HEK293T (cell line): ENCODE data around the gene EFCC1.
A peak's percentile ranks its signal among the peaks of the same experiment; 100 is the strongest.

ENCODE experiments used
- CTCF ChIA-PET: fragments of 350-600 bp; formaldehyde crosslinking; extraction: SDS; loops from one replicate; lab custom pipeline; 2021; ENCODE audit warnings: antibody characterized with exemption, inconsistent platforms; lab: Yijun Ruan, JAX
- POLR2A ChIA-PET: fragments of 350-600 bp; formaldehyde crosslinking; extraction: SDS; loops from one replicate; lab custom pipeline; 2020; ENCODE audit warnings: antibody characterized with exemption, inconsistent platforms; lab: Yijun Ruan, JAX
- DNase-seq: peaks from one replicate; pipeline ENCODE4 v3.0.0; 2012; ENCODE audit warnings: mixed read lengths; ENCODE audit errors: extremely low spot score
- ARNT ChIP-seq: fragments of 450-650 bp; IDR thresholded peaks from 2 replicates; pipeline ENCODE4 v1.6.1; 2017; ENCODE audit warnings: mild to moderate bottlenecking
- BHLHE40 ChIP-seq: fragments of 450-650 bp; IDR thresholded peaks from 2 replicates; pipeline ENCODE4 v1.6.1; 2016; ENCODE audit warnings: mild to moderate bottlenecking, moderate library complexity, borderline replicate concordance
- CTBP1 ChIP-seq: fragments of 450-650 bp; IDR thresholded peaks from 2 replicates; pipeline ENCODE4 v1.6.1; 2016; ENCODE audit warnings: borderline replicate concordance
- ELF4 ChIP-seq: fragments of 450-650 bp; IDR thresholded peaks from 2 replicates; pipeline ENCODE4 v1.6.1; 2017; ENCODE audit warnings: antibody characterized with exemption
- FOXA1 ChIP-seq: fragments of 450-650 bp; IDR thresholded peaks from 2 replicates; pipeline ENCODE4 v1.6.1; 2016; ENCODE audit warnings: mild to moderate bottlenecking
- FOXK2 ChIP-seq: fragments of 450-650 bp; IDR thresholded peaks from 2 replicates; pipeline ENCODE4 v1.6.1; 2016; ENCODE audit warnings: mild to moderate bottlenecking
- FOXM1 ChIP-seq: fragments of 450-650 bp; IDR thresholded peaks from 2 replicates; pipeline ENCODE4 v1.6.1; 2017; ENCODE audit warnings: mild to moderate bottlenecking, borderline replicate concordance
- HDGF ChIP-seq: fragments of 450-650 bp; IDR thresholded peaks from 2 replicates; pipeline ENCODE4 v1.6.1; 2017; ENCODE audit warnings: antibody characterized with exemption, borderline replicate concordance
- L3MBTL2 ChIP-seq: fragments of 450-650 bp; conservative IDR thresholded peaks from 2 replicates; pipeline ENCODE4 v1.6.1; 2016; ENCODE audit warnings: mild to moderate bottlenecking
- LEF1 ChIP-seq: fragments of 450-650 bp; IDR thresholded peaks from 2 replicates; pipeline ENCODE4 v1.6.1; 2017; ENCODE audit warnings: mild to moderate bottlenecking, borderline replicate concordance
- NFRKB ChIP-seq: fragments of 450-650 bp; IDR thresholded peaks from 2 replicates; pipeline ENCODE4 v1.6.1; 2016; ENCODE audit warnings: mild to moderate bottlenecking, moderate library complexity
- PKNOX1 ChIP-seq: fragments of 450-650 bp; IDR thresholded peaks from 2 replicates; pipeline ENCODE4 v1.6.1; 2016
- SP1 ChIP-seq: fragments of 450-650 bp; IDR thresholded peaks from 2 replicates; pipeline ENCODE4 v1.6.1; 2017
- SUZ12 ChIP-seq: fragments of 450-650 bp; IDR thresholded peaks from 2 replicates; pipeline ENCODE4 v1.6.1; 2016; ENCODE audit warnings: mild to moderate bottlenecking
- TARDBP ChIP-seq: fragments of 450-650 bp; IDR thresholded peaks from 2 replicates; pipeline ENCODE4 v1.6.1; 2016
- ZNF384 ChIP-seq: fragments of 450-650 bp; IDR thresholded peaks from 2 replicates; pipeline ENCODE4 v1.6.1; 2016

EFCC1 gene

GRCh38 chr3:129034642-129035041 is 33.5 kb downstream of the EFCC1 start:
- ChIA-PET CTCF (interaction anchor here (1.6 kb wide), 1 partner anchor 19 kb away, joined by 7 read pairs; no protein-coding TSS in a partner anchor), POLR2A (no interaction called here)
- peak; percentile 55 for DNase-seq
- no peak for TF ChIP-seq SUZ12
- no peak for TF ChIP-seq ZNF384
- TF ChIP-seq SP1, result no peak
- peak; percentile 64; the same call in 1 of the 2 replicates for TF ChIP-seq PKNOX1
- no peak for TF ChIP-seq LEF1
- no peak for TF ChIP-seq TARDBP
- no peak for TF ChIP-seq CTBP1
- TF ChIP-seq ELF4, result no peak
- no peak for TF ChIP-seq FOXK2

- ChIA-PET POLR2A (interaction anchor here (1.2 kb wide), 1 partner anchor 9 kb away, joined by 5 read pairs; no protein-coding TSS in a partner anchor), CTCF (no interaction called here)
- no peak for TF ChIP-seq ELF4
- no peak for TF ChIP-seq PKNOX1
- TF ChIP-seq HDGF, result no peak
- TF ChIP-seq BHLHE40, result no peak
- TF ChIP-seq FOXA1, result no peak
- no peak for TF ChIP-seq NFRKB
- no peak for TF ChIP-seq SP1
- no peak for TF ChIP-seq ZNF384
- no peak for TF ChIP-seq LEF1
- TF ChIP-seq SUZ12, result no peak
- TF ChIP-seq ARNT, result no peak
- TF ChIP-seq L3MBTL2, result no peak
- no peak for TF ChIP-seq FOXK2
- no peak for TF ChIP-seq FOXM1
- no peak for DNase-seq
These were observed 34.5 kb downstream of the EFCC1 start for GRCh38 chr3:129035360-129036221.

GRCh38 chr3:129036222-129037092 is 35.4 kb downstream of the EFCC1 start:
- POLR2A ChIA-PET, result interaction anchor here (1.2 kb wide), 1 partner anchor 9 kb away, joined by 5 read pairs; no protein-coding TSS in a partner anchor
- TF ChIP-seq LEF1 (no peak), ARNT (no peak), FOXK2 (no peak), HDGF (no peak), ZNF384 (no peak), TARDBP (no peak), SUZ12 (no peak), BHLHE40 (no peak), ELF4 (no peak), FOXM1 (no peak), SP1 (no peak), FOXA1 (no peak), PKNOX1 (no peak), L3MBTL2 (no peak), CTBP1 (no peak), NFRKB (no peak)
- CTCF ChIA-PET, result interaction anchor here (0.6 to 0.7 kb wide), 3 partner anchors 18 to 66 kb away, joined by 4 to 5 read pairs (median 5); no protein-coding TSS in a partner anchor
- no peak for DNase-seq

GRCh38 chr3:129037093-129037419 is 36.0 kb downstream of the EFCC1 start:
- TF ChIP-seq HDGF (no peak), CTBP1 (no peak), NFRKB (no peak), BHLHE40 (no peak), SUZ12 (no peak), PKNOX1 (no peak), TARDBP (no peak), L3MBTL2 (no peak), LEF1 (no peak), FOXA1 (no peak), ZNF384 (no peak), FOXM1 (no peak), ELF4 (no peak), FOXK2 (no peak), ARNT (no peak)
- no peak for DNase-seq
- POLR2A ChIA-PET, result interaction anchor here (1.2 kb wide), 1 partner anchor 10 kb away, joined by 5 read pairs; no protein-coding TSS in a partner anchor
- CTCF ChIA-PET, result interaction anchor here (0.6 to 0.7 kb wide), 3 partner anchors 17 to 498 kb away, joined by 3 to 5 read pairs (median 4); no protein-coding TSS in a partner anchor
